Stimulated activated effector memory CD8-positive, alpha-beta T cell treated with anti-CD3 and anti-CD28 coated beads, Interleukin-12 subunit alpha, Interleukin-12 subunit beta, amount 100 ng/mL, for 72 hours (primary cell): ENCODE results near the gene GALNT16.

Experiments
- ATAC-seq: fragments of 150-1000 bp; cut with Tn5 transposase; 2 replicates; pipeline ENCODE4 v1.10.0; 2021
- DNase-seq, 2 donors: peaks; one replicate each; pipeline ENCODE4 v3.0.0; 2021 to 2022; ENCODE audit warnings: low spot score in 2 of 2
- H3K27ac Mint-ChIP-seq: one replicate; pipeline ENCODE4 v1.8.0; 2022; ENCODE audit warnings: mild to moderate bottlenecking, mixed read lengths
- H3K36me3 Mint-ChIP-seq: one replicate; pipeline ENCODE4 v1.8.0; 2022; ENCODE audit warnings: mild to moderate bottlenecking, mixed read lengths
- H3K4me1 Mint-ChIP-seq: one replicate; pipeline ENCODE4 v1.8.0; 2022; ENCODE audit warnings: mixed read lengths
- H3K4me3 Mint-ChIP-seq: one replicate; pipeline ENCODE4 v1.8.0; 2022; ENCODE audit warnings: mild to moderate bottlenecking, mixed read lengths
- H3K9me3 Mint-ChIP-seq: one replicate; pipeline ENCODE4 v1.8.0; 2022; ENCODE audit warnings: mixed read lengths

Gene GALNT16

DNA sequence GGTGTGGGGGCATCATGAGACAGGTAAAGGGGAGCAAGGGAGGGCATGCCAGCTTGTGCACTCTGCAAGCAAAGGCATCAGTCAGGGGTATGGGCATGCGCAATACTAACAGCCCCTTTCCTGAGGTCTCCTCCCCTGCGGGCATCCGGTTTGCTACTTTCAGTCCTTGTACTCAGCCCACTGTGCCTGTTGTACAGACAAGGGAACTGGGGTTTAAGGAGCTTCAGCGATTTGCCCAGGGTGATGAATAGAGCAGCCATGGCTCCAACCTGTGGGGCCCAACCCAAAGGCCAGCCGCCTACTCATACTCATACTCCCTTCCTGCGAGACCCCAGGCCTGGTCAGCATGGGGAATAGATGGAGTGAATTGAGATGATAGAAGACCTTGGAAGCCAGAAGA is 66.7 kb downstream of the GALNT16 start:
- DNase-seq: no peak
- H3K4me1 Mint-ChIP-seq: no peaks in the 10 kb centered on the region
- no peak for ATAC-seq
- H3K36me3 Mint-ChIP-seq: no peaks in the 10 kb centered on the region
- no peak overlapping the region for H3K27ac Mint-ChIP-seq
- no peaks in the 10 kb centered on the region for H3K9me3 Mint-ChIP-seq
- H3K4me3 Mint-ChIP-seq: no peak overlapping the region

DNA sequence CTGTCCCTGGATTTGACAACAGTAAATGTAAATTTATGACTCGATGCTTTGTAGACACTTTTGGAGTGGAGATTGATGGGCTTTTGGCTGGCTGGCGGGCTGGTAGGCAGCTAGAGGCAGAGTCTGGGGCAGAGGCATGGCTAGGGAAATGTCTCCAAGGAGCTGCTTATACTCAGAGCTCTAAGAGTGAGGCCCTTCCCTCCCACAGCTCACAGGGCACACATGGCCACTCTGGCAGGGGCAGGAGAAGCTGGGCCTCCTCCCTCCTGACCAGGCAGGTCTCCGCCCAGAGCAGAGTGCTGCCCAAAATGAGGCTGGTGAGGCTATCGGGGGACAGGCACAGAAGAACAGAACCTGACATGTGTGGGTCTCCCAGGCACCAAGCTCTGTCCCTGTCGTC is 67.5 kb downstream of the GALNT16 start:
- H3K36me3 Mint-ChIP-seq: no peaks in the 10 kb centered on the region
- H3K4me3 Mint-ChIP-seq: no peak overlapping the region
- no peak for DNase-seq
- H3K9me3 Mint-ChIP-seq: no peaks in the 10 kb centered on the region
- ATAC-seq: no peak
- H3K27ac Mint-ChIP-seq: no peak overlapping the region
- H3K4me1 Mint-ChIP-seq: no peaks in the 10 kb centered on the region

DNA sequence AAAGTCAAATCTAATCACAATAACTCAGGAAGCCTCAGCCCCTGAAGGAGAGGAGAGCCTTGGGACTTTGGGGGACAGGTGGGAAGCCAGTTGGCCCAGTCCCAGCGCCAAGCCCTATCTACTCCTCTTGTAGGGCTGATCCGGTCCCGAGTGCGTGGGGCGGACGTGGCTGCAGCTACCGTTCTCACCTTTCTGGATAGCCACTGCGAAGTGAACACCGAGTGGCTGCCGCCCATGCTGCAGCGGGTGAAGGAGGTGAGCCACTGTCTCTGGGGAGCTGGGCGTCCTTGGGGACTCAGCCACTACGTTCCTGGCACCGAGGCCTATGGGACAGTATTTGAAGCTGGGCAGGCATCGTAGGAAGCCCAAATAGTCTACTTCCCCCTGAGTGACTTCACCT is 68.4 kb downstream of the GALNT16 start:
- H3K9me3 Mint-ChIP-seq: no peaks in the 10 kb centered on the region
- no peaks in the 10 kb centered on the region for H3K36me3 Mint-ChIP-seq
- no peak overlapping the region for H3K4me3 Mint-ChIP-seq
- DNase-seq (no peak), ATAC-seq (no peak)
- peak overlapping the region; percentile 60 for H3K27ac Mint-ChIP-seq
- no peaks in the 10 kb centered on the region for H3K4me1 Mint-ChIP-seq

DNA sequence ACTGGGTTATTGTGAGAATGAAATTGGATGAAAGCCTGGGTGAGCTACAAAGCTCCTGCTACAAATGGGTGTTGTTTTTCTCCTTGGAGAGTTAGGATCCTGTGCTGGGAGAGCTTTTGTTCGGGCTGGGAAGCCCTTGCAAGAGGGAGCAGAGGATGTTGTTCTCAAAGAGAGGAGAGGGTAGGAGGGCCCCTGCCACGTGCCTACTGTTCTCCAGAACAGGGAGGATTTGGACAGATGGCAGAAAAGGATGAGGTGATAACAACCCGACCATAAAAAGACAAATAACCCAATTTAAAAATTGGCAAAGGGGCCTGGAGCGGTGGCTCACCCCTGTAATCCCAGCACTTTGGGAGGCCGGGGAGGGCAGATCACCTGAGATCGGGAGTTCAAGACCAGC is 68.8 kb downstream of the GALNT16 start:
- Mint-ChIP-seq H3K4me3 (no peak overlapping the region), H3K36me3 (no peaks in the 10 kb centered on the region), H3K9me3 (no peaks in the 10 kb centered on the region), H3K27ac (peak overlapping the region; percentile 60), H3K4me1 (peaks cover under 1% of the 10 kb centered on the region)
- ATAC-seq: no peak
- no peak for DNase-seq

DNA sequence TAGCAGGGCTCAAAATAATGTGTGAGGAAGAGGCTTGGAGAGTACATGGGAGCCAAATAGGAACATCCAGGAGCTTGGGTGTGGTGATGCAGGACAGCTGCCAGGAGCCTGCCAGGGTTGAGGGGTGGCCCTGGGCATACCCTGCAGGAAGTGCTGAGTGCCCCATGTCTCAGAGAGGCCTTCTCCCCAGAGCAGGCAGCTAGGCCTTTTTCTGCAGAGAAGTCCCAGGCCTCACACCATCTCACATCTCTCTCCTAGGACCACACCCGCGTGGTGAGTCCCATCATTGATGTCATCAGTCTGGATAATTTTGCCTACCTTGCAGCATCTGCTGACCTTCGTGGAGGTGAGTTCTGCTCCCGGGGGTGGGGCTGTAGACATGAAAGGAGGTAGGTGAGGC is 71.2 kb downstream of the GALNT16 start:
- H3K27ac Mint-ChIP-seq: no peak overlapping the region
- no peak overlapping the region for H3K4me3 Mint-ChIP-seq
- peaks cover 5% of the 10 kb centered on the region for H3K4me1 Mint-ChIP-seq
- no peak for ATAC-seq
- no peak for DNase-seq
- H3K9me3 Mint-ChIP-seq: no peaks in the 10 kb centered on the region
- no peaks in the 10 kb centered on the region for H3K36me3 Mint-ChIP-seq

DNA sequence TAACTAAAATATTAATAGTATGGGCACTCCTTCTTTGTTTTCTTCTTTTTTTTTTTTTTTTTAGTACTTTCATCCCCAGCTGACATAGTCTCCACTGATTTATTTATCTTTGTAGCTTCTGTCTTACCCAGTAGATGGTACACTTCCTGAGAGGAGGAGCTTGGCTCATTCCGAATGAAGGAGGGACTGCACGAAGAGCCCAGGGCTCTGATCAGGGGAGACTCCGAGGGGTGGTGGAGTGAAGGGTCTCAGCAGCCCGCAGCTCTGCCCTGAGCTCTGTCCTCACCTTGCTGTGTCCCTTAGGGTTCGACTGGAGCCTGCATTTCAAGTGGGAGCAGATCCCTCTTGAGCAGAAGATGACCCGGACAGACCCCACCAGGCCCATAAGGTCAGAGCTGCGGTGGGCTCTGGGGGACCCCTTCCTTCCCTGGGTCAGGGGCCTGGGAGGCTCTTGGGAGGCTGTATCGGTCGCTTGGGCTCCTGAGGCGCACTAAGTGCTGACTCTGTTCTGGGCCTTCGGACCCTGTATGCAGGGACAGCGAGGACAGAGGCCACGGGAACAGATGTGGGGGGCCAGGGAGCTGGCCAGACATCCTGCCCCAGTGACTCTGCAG is 72.9 kb downstream of the GALNT16 start:
- Mint-ChIP-seq H3K4me1 (peaks cover 5% of the 10 kb centered on the region), H3K27ac (no peak overlapping the region), H3K9me3 (no peaks in the 10 kb centered on the region), H3K4me3 (no peak overlapping the region), H3K36me3 (no peaks in the 10 kb centered on the region)
- ATAC-seq (no peak), DNase-seq (no peak)

DNA sequence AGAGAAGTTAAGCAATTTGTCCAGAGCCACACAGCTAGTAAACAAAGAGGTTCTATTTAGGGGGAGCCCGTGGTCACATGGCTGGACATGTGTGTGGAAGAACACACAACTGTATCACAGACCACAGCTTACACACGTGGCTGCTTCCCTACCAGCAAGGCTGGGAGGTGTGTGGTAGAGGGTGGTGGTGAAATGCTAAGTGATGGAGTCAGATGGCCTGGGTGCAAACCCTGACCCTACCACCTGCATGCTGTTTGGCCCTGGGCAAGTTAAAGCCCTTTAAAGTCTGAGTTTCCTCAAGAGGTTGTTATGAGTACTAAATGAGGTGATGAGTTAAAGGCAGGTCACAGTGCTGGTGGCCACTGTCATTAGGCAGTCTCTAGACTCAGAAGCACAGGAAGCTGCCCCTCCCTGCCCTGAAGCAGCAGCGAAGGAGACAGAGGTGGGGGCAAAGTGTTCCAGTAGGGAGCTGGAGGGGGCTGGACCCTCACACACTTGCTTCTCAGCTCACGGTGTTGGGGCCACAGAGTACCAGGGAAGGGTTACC is 73.9 kb downstream of the GALNT16 start:
- no peak overlapping the region for H3K27ac Mint-ChIP-seq

DNA sequence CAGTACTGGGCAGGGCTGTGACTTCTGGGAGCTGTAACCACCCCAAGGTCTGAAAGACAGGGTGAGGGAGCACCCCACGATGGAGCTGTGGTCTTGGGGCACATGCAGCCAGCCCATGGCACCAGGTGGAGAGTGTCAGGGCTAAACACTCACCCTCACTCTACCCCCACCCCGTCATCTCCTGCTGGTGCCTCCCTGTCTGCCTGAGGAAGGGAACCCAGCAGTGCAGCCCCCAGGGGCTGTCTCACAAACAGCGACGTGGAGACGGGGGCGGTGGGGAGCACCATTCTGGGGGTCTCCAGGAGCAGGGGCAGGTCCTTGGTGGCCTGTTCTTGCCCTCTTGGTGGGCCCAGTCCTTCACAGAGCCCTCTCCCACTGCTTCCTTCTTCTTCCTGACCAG is 74.6 kb downstream of the GALNT16 start:
- Mint-ChIP-seq H3K4me1 (peaks cover 5% of the 10 kb centered on the region), H3K27ac (no peak overlapping the region), H3K9me3 (no peaks in the 10 kb centered on the region), H3K36me3 (no peaks in the 10 kb centered on the region), H3K4me3 (no peak overlapping the region)
- DNase-seq (no peak), ATAC-seq (no peak)

More for the DNA sequence above, 73.9 kb downstream of the GALNT16 start:
- Mint-ChIP-seq H3K4me1 (peaks cover 5% of the 10 kb centered on the region), H3K36me3 (no peaks in the 10 kb centered on the region), H3K9me3 (no peaks in the 10 kb centered on the region), H3K4me3 (no peak overlapping the region)
- DNase-seq (no peak), ATAC-seq (peak; percentile 41)

DNA sequence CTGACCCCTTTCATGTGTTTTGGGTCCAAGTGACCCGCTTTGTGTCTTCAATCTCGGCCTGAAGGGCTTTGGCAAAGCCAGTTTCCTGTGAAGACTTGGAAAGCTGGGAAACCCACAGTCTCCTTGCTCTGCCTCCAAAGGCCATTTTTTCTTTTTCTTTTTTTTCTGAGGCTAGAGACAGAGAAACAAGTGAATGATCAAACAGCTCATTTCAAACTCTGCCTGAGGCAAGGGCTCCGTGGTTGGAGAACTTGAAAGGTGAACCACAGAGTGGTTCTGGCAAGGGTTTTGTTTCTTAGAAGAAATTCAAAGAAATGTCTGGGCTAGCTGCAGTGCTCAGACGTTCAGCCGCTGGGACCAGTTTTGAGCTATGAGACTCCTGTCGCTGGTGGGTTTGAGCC is 75.4 kb downstream of the GALNT16 start:
- Mint-ChIP-seq H3K4me1 (peaks cover 5% of the 10 kb centered on the region), H3K9me3 (no peaks in the 10 kb centered on the region), H3K4me3 (no peak overlapping the region), H3K27ac (no peak overlapping the region), H3K36me3 (no peaks in the 10 kb centered on the region)
- ATAC-seq (no peak), DNase-seq (no peak)

DNA sequence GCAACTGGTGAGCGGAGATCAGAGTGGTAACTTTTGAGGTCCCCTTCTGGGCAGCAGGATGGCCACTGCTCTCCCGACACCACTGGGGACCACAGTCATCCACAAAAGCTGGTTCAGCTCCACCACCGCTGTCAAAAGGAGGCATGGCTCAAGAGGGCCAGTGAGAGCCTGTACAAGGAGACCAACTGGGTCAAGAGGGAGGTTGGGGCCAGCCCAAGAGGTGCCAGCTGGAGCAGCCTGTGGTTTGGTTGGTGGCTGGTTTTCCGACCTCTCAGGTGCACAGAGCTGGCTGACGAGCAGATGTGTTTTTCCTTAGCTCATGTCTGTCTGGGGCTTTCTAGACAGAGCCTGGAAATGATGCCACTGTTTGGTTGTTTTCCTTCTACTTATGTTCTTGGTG is 78.0 kb downstream of the GALNT16 start:
- Mint-ChIP-seq H3K4me3 (no peak overlapping the region), H3K27ac (no peak overlapping the region), H3K4me1 (peaks cover 5% of the 10 kb centered on the region), H3K36me3 (no peaks in the 10 kb centered on the region), H3K9me3 (no peaks in the 10 kb centered on the region)
- DNase-seq (no peak), ATAC-seq (no peak)

DNA sequence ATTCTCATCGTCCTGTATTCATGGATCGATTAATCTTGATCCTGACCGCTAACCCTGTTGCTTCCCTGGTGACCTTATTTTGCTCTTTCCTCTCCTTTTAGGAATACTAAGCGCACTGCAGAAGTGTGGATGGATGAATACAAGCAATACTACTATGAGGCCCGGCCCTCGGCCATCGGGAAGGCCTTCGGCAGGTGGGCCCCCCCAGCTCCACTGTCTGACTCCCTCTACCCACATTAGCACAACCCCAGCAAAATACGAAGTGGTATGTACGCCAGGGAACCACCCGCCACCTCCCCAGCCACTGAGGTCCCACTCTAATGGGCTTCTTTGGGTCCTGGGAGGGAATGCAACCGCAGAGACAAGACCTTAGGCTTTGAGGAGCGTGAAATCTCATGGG is 79.5 kb downstream of the GALNT16 start:
- H3K27ac Mint-ChIP-seq: no peak overlapping the region
- DNase-seq (no peak), ATAC-seq (no peak)
- H3K36me3 Mint-ChIP-seq: no peaks in the 10 kb centered on the region
- no peaks in the 10 kb centered on the region for H3K9me3 Mint-ChIP-seq
- no peaks in the 10 kb centered on the region for H3K4me1 Mint-ChIP-seq
- no peak overlapping the region for H3K4me3 Mint-ChIP-seq

DNA sequence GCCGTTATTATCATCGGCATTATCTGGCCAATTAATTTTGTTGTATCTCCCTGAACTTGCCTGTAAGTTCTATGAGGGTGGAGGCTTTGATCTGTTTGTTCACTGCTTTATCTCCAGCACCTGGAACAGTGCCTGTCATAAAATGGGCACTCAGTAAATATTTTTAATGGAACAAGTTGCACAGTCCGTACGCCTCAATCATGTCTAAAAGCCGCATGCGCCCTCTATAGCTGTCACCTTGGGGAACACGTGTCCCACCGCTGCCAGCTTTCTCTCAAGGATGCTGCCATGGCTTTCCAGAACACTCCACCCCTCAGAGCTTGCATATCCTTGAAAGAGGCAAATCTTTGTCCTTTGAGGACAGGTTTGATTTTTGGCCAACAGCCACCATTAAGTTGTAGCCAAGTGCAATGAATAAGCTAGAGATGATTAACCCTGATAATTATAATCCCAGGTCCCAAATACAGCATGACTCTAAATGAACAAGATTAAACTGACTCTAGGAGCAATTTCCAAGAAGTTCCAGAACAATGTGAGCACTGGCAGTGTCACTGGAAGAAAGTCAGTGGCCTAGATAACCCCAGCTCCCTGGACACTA is 83.1 kb downstream of the GALNT16 start:
- H3K4me1 Mint-ChIP-seq: no peaks in the 10 kb centered on the region
- no peak for DNase-seq
- no peak for ATAC-seq
- no peak overlapping the region for H3K27ac Mint-ChIP-seq
- no peaks in the 10 kb centered on the region for H3K9me3 Mint-ChIP-seq
- no peak overlapping the region for H3K4me3 Mint-ChIP-seq
- no peaks in the 10 kb centered on the region for H3K36me3 Mint-ChIP-seq

DNA sequence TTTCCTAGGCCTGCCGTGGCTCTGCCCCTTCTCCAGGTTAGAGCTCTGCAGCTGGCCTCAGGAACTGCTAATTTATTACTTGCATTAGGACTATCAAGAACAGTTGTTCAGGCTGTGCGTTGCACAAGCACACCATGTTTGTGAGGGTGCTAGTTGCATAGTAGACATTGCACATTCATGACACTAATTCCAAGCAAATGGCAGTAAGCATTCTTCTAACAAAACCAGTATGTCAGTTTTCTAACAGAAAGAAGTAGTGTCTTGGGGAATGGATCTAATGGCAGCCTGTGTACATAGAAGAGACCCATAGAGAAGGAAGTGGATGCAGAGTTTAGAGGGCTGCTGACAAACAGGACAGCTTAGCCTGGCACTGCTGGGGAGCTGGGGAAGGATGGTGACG is 84.2 kb downstream of the GALNT16 start:
- Mint-ChIP-seq H3K9me3 (no peaks in the 10 kb centered on the region), H3K36me3 (no peaks in the 10 kb centered on the region), H3K27ac (no peak overlapping the region), H3K4me1 (no peaks in the 10 kb centered on the region), H3K4me3 (no peak overlapping the region)
- DNase-seq: no peak
- no peak for ATAC-seq

DNA sequence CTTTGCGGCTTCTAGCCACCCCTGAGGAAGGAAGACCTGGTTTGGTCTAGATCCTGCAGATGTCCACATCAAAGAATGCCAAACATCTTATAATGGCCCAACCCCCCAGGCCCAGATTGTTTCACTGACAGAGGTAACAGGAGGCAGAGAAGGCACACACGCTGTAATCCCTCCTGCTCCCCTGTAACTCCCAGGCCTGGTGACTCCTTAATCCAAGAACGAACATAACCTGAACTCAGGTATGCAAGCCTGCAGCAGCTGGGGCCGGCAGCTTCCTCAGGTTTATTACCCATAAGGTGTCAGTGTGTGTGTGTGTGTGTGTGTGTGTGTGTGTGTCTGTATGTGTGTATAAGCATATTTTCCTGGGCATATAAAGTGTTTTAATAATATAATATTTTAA is 85.4 kb downstream of the GALNT16 start:
- H3K27ac Mint-ChIP-seq: no peak overlapping the region
- DNase-seq: no peak

DNA sequence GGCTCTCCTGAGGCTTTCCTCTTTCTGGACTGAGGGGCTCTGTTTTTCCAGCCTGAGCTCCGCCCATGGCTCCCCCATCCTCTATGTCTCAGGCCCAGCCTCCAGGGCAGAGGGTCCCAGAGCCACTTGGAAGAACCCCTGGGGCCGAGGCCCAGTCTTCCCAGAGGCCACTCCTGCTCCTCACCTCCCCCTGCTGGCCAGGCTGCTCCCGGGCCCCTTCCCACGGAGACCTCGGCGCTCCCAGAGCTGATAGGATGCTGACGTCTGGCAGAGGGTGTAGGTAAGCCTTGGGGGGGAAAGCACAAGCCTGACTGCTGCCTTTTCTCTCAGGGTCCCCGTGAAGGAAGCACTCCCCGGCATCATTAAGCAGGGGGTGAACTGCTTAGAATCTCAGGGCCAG is 86.8 kb downstream of the GALNT16 start:
- ATAC-seq (peak; percentile 27), DNase-seq (no peak)
- no peaks in the 10 kb centered on the region for H3K9me3 Mint-ChIP-seq
- H3K4me3 Mint-ChIP-seq: no peak overlapping the region
- no peaks in the 10 kb centered on the region for H3K4me1 Mint-ChIP-seq
- no peak overlapping the region for H3K27ac Mint-ChIP-seq
- H3K36me3 Mint-ChIP-seq: no peaks in the 10 kb centered on the region

More for the DNA sequence above, 85.4 kb downstream of the GALNT16 start:
- Mint-ChIP-seq H3K36me3 (no peaks in the 10 kb centered on the region), H3K9me3 (no peaks in the 10 kb centered on the region), H3K4me3 (no peak overlapping the region), H3K4me1 (no peaks in the 10 kb centered on the region)
- ATAC-seq: no peak

DNA sequence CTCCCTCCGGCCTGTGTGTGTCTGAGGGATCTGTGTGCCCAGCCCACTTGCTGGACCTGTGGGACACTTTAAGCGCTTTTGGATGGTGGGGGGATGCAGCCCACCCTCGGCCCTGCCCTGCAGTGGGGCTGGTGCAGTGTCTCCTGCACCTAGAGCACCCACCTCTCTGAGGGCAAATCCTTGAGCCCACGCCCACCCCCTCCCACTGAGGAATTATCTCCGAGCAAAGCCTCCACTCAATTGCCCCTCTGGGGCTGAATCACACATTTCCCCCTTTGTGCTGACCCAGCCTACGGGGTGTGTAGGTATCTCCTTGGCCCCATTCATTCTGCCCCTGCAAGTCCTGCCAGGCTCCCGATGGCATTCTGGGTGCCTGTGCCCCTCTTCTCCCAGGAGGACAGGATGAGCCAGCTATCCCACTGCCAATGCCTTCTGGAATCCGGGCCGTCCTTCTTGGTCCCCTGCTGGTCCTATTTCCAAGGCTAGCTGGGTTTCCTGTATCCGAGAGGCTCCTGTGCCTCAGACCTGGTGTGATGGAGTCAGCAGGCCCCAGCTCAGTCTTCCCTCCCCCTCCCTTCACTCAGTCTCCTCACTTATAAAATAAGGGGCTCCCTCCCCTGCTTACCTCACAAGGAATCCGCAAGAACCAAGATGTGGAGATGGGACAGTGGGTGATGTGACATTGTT is 89.3 kb downstream of the GALNT16 start:
- Mint-ChIP-seq H3K36me3 (no peaks in the 10 kb centered on the region), H3K9me3 (no peaks in the 10 kb centered on the region), H3K27ac (no peak overlapping the region), H3K4me3 (no peak overlapping the region), H3K4me1 (peaks cover 7% of the 10 kb centered on the region)
- ATAC-seq (no peak), DNase-seq (no peak)
